CD4-positive, alpha-beta T cell treated with Interleukin-15 for 1 hour (primary cell): Measurements from ENCODE around the gene DSG3.

Source experiments
- DNase-seq: peaks from one replicate; pipeline ENCODE4 v3.0.0-alpha.2; 2020

Gene DSG3

GRCh38 chr18:31436825-31437224 lies 10.7 kb upstream of the DSG3 start:
- DNase-seq: no peak

DNA sequence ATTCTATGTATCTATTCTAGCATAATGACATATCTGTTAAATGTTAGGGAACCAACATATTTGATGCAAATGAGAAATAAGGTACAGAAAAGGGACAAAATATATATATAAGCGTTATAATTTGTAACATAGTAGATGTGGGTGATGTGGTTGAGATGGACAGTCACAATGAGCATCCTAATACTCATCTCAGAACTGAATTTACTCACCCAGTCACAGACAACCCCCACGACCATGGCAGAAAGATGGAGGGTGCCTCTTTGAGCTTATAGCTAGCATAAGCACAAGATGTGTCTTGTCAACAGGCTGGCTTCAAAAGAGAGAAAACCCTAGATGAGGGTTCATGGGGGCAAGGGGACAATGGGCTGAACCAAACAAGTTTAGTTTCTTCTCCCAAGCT lies 9.1 kb upstream of the DSG3 start:
- DNase-seq: no peak

DNA sequence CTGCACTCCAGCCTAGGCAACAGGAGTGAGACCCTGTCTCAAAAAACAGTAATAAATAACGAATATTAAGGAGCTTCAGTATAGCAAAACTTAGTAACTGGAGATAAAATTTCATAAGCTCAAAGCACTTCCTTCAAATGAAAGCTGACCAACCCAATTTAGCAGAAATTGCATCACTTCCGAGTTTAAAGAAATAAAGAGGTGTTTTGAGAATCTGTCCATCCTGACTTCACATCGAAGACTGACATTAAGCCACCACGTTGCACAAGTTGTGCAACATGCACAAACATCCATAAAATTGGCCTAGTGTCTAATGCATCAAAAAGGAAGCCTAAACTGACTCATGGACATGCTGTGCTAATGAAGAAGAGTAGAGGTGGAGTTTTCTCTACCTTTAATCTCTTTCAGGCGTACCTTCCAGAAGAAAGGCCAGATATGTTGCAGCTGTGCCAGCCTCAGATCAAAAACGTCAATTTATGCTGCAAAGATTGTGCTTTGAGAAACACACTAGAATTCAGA lies 7.7 kb upstream of the DSG3 start:
- DNase-seq: no peak

- no peak for DNase-seq
These were observed 6.8 kb upstream of the DSG3 start for GRCh38 chr18:31440787-31441186.

GRCh38 chr18:31441493-31441892 lies 6.0 kb upstream of the DSG3 start:
- DNase-seq: no peak

DNA sequence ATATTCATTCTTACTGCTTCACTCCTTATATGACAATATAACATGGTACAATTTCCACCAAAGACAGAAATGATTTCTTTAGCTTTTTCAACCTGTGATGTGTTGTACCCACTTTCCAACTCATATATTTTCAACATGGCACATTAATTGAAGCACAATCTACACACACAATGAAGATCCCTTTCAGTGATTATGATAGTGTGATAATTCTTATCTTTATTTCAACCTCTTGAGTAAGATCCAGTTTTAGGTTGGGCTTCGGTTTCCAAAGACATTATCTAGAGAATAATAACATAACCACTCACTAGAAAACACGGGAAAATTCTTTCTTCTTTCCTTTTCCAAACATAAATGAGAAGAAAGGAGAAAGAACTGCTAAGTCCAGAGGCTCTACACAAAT lies 3.4 kb upstream of the DSG3 start:
- no peak for DNase-seq

- DNase-seq: no peak
These were observed 1.6 kb upstream of the DSG3 start for GRCh38 chr18:31445908-31446307.

GRCh38 chr18:31446854-31447253 lies 687 bp upstream of the DSG3 start:
- no peak for DNase-seq

GRCh38 chr18:31450409-31450808 lies 2.9 kb downstream of the DSG3 start:
- DNase-seq: no peak

GRCh38 chr18:31451625-31452024 lies 4.1 kb downstream of the DSG3 start:
- DNase-seq: no peak

GRCh38 chr18:31454066-31454708 lies 6.6 kb downstream of the DSG3 start:
- no peak for DNase-seq

- DNase-seq: no peak
These were observed 22.1 kb downstream of the DSG3 start for GRCh38 chr18:31469629-31470028.

GRCh38 chr18:31478688-31479087 lies 31.1 kb downstream of the DSG3 start:
- DNase-seq: no peak

- DNase-seq: no peak
These were observed 34.5 kb downstream of the DSG3 start for GRCh38 chr18:31482051-31482450.

DNA sequence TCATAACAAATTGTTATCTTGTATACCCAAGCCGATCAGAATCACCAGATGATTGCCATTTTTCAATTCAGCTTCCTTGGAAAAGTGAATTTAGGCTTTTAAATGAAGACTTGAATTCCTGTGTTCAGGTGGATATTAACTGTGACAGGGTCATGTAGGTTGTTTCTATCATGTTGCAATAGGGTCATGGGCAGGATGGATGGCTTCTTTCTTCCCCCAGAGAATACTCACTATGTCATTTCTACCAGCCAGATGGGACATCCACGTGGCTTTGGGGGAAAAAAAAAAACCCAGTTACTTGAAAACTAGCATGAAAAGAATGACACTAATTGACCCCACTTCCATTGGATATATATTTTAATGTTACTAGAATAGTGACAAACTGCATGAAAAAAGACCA lies 35.9 kb downstream of the DSG3 start:
- DNase-seq: no peak

- DNase-seq: no peak
These were observed 36.9 kb downstream of the DSG3 start for GRCh38 chr18:31484461-31484860.

GRCh38 chr18:31486165-31486564 lies 38.6 kb downstream of the DSG3 start:
- no peak for DNase-seq

DNA sequence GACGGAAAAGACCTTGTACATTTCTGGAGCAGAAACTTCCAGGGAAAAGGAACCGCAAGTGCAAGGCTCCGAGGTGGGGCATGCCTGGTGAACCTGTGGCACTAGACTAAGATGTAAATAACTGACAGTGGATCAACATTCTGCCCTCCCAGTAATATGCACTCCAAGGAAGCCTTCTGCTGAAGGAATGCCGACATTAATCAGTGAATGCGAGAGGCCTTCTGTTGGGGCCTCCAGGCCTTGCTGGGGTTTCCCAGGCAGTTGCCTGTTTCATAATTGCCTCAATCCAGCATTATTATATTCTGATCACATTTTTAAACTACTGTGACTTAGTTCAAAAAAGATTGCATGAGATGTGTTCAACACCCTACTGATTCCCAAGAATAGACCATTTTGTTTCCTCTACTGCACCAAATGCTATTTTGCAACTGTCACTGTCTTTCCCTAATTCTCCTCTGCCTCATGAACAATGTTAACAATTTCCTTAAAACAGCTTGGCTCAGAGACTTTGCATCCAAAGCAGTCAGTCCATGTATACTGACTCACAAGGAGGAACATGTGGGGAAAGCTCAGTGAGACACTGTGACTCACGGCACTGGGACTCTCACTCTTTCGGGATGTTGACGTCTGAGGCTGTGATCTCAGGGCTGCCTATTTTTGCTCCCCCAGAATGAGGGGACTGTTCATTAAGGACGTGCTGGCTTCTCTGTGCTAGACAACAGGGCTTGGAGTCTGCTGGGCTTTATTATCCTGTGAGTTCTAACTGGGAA lies 39.9 kb downstream of the DSG3 start:
- no peak for DNase-seq

GRCh38 chr18:31489311-31489710 lies 41.8 kb downstream of the DSG3 start:
- DNase-seq: no peak

DNA sequence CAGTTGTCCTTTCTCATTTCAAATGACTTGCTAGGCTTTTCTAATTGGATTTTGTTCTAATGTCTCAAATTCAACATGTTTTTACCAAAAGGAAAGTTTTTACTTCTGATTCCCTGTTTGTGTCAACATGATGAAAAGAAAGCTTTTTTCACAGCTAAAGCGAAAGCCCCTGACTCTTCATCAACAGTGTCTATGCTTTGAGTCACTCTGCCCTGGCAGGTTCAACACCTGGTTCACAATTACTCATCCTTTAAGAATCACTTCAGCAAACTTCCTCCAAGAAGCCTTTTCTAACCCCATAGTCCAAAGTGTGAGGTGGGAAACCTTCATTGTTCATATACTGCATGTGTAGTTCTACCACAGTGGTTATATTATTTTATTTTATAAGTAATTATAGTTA lies 42.8 kb downstream of the DSG3 start:
- no peak for DNase-seq

GRCh38 chr18:31490833-31491232 lies 43.3 kb downstream of the DSG3 start:
- DNase-seq: no peak

DNA sequence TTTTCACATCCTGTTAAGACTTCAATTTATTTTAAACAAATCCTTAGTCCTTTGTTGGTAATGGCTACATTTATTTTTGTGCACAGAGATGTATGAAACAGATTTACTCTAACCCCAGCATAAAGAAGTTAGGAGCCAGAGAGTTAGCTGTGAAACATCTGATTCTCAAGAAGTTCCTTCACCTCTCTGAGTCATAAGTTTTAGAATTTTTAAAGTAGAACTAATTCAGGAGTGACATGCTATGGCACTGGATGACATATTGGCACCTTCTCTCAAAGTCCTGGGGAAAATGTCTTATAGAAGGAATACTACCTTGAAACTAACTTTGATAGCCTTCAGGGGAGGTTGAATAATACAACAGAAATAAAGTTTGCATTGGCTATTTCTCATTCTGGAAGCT lies 44.0 kb downstream of the DSG3 start:
- DNase-seq: no peak

GRCh38 chr18:31492671-31493070 lies 45.1 kb downstream of the DSG3 start:
- no peak for DNase-seq

- DNase-seq: no peak
These were observed 45.6 kb downstream of the DSG3 start for GRCh38 chr18:31493171-31493570.

GRCh38 chr18:31493941-31494340 lies 46.4 kb downstream of the DSG3 start:
- DNase-seq: no peak
